ENCODE data around the gene PACRG.

Gene PACRG

DNA sequence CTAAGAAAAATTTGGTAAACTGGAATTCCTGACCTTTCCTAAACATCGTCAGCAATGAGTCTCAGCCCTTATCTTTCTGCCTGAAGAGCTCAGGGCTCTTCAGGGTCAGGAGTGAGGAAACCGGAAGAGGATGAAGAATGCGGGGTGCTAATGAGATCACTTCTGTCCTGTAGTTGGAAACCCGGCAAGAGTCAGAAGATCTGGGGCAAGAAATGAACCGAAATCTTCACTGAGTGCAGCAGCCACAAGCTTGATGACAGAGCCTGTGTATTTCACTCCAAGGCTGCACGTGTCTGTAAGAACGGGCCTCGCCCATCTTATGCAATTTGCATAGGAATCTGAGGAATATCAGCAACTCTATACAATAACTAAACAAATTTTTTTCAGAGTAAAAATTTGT lies 626.3 kb downstream of the PACRG start:
- DNase-seq (ENCODE audit: low read depth): no peak

DNA sequence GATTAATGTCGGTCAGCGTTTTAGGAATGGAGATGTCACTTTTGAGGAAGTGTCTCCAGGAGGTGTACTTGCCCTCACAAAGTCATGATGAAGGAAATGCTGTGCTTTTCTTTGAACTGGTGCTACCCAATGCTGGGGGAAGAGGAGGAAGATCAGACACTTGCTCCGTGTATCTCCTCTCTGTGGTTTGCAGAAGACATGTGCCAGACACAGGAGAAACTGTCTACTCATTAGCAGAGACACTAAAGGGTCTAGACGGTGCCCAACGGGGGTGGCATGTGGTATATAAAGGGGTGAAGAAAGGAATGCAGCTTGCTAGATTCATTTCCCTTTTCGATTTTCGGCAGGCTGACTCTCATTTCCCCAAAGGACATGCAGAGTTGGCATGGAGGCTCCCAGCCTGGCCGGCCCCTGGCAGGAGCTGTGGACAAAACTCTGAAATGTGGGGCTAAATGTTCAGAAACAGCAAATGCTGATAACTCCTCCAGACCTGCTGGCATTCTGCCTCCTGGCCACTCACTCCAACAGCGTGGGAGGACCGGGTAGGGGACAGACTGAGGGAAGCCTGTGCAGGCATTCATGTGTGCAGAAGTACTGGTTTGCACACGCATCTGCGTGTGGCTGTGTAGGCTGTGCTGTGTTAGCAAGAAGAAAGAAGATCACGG lies 627.1 kb downstream of the PACRG start:
- DNase-seq (ENCODE audit: low read depth): no peak

DNA sequence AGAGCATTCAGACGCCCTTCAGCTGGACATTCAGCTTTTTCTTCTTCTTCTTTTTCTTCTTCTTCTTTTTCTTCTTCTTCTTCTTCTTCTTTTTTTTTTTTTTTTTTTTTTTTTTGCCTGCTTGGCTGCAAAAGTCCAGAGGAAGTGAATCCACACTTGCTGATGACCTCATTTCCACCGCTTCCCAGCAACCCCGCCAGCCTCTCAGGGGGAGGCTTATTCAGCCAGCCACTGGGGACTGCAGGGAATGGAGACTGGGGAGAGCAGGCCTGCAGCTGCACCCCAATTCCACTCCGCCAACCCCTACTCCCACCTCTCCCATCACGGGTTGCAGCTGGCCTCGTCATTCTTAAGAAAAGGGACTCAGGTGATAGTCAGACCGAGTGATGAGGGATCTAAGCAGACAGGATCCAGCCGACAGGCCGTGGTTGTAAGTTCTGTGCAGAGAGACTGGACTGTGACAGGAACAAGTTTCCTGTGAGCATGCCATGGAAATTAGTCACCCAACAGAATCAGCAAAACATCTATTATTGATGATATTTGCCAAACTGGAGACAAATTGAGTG lies 627.7 kb downstream of the PACRG start:
- DNase-seq (ENCODE audit: low read depth): peak; percentile 61

DNA sequence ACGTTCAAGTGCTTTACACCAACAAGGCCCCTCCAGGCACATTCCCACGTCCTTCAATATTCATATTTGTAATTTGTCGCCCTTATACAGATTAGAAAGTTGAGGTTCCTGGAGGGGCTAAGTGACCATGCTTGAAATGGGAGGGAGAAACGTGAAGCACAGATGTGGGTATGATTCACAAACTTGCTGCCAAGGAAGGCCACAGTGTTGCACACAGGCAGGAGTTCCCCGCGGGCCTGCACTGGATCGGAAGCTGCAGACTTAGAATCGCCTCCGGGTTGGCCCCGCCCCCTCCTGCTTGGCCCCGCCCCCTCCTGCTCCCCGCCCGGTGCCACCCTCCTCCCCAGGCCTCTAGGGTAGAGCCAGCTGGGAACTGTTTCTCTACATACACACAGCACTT lies 628.5 kb downstream of the PACRG start:
- DNase-seq (ENCODE audit: low read depth): peak; percentile 35

- DNase-seq (ENCODE audit: low read depth): no peak
These were observed 629.0 kb downstream of the PACRG start for GRCh38 chr6:163356743-163357142.

- no peak for DNase-seq (ENCODE audit: low read depth)
These were observed 636.9 kb downstream of the PACRG start for GRCh38 chr6:163364641-163365040.
